Stimulated activated naive B cell treated with anti-CD40 and anti-IgM and Interleukin-4, amounts not matched to agents 10 μg/mL and 1 μg/mL and 100 μg/mL, for 72 hours (primary cell): ENCODE results near the gene MAST2.
A peak's percentile ranks its signal among the peaks of the same experiment; 100 is the strongest.
"Not testable (repeated sequence)": the region's sequence is repeated elsewhere in the genome, so short reads cannot be mapped to it uniquely, and the experiment has no call there.

Experiments
- ATAC-seq, 2 donors: fragments of 150-1000 bp; cut with Tn5 transposase; replicated peaks; 2 replicates each; pipeline ENCODE4 v1.10.0; 2021; ENCODE audit warnings: moderate library complexity in 1 of 2
- DNase-seq: peaks from one replicate; pipeline ENCODE4 v3.0.0; 2021
- H3K27ac Mint-ChIP-seq: one replicate; pipeline ENCODE4 v1.8.0; 2022; ENCODE audit warnings: mild to moderate bottlenecking, mixed read lengths
- H3K27me3 Mint-ChIP-seq, 2 donors: one replicate each; pipeline ENCODE4 v1.8.0; 2022; ENCODE audit warnings: mixed read lengths in 2 of 2
- H3K36me3 Mint-ChIP-seq, 2 donors: one replicate each; pipeline ENCODE4 v1.8.0; 2022; ENCODE audit warnings: mixed read lengths in 2 of 2, mild to moderate bottlenecking in 1 of 2
- H3K4me1 Mint-ChIP-seq, 2 donors: one replicate each; pipeline ENCODE4 v1.8.0; 2022; ENCODE audit warnings: mixed read lengths in 2 of 2, mild to moderate bottlenecking in 1 of 2
- H3K4me3 Mint-ChIP-seq, 2 donors: one replicate each; pipeline ENCODE4 v1.8.0; 2022; ENCODE audit warnings: mild to moderate bottlenecking in 2 of 2, mixed read lengths in 2 of 2, moderate library complexity in 1 of 2
- H3K9me3 Mint-ChIP-seq, 2 donors: one replicate each; pipeline ENCODE4 v1.8.0; 2022; ENCODE audit warnings: mixed read lengths in 2 of 2, mild to moderate bottlenecking in 1 of 2

MAST2 gene

GRCh38 chr1:46043458-46044017 lies 240.1 kb downstream of the MAST2 start:
- peak; percentile 98 for ATAC-seq

DNA sequence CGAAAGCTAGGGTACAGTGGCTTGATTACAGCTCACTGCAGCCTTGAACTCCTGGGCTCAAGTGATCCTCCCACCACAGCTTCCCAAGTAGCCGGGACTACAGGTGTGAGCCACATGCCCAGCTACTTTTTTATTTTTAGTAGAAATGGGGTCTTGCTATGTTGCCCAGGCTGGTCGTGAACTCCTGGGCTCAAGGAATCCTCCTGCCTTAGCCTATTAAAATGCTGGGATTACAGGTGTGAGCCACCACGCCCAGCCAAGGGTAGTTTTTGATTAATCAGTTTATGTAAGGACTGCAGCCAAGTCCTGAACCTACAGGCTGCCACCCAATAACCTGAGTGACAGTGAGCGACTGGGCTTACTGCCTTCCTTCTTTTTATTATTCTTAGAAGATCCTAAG lies 240.7 kb downstream of the MAST2 start:
- Mint-ChIP-seq H3K4me3 (no peak overlapping the region), H3K27me3 (peaks cover 0 to 8% of the 10 kb centered on the region in 2 donors)
- DNase-seq, result no peak

More at GRCh38 chr1:46043458-46044017, 240.1 kb downstream of the MAST2 start:
- Mint-ChIP-seq H3K9me3 (no peaks in the 10 kb centered on the region), H3K4me1 (peaks cover 35 to 40% of the 10 kb centered on the region in 2 donors), H3K27ac (peak overlapping the region; percentile 88), H3K4me3 (peak overlapping the region; percentile 64 to 70), H3K27me3 (peaks cover 0 to 6% of the 10 kb centered on the region in 2 donors), H3K36me3 (peaks cover 0 to 4% of the 10 kb centered on the region in 2 donors)
- DNase-seq, result peak; percentile 82

DNA sequence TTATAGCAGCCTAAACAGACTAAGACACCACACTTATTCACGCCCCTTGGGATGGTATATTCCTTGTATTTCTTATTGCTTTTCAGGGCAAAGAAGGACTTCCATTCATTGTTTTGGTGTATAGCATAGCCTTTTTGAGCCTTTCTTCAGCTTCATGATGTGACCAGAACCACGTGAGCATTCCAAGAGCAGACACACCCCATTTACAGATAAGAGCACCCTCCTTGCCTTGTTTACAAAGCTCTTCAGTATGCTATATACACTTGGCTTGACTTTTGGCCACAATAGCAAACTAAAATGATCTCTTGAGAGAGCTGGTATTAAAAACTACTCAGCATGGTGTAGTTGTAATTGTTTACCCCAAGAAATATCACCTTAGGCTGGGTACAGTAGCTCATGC lies 250.3 kb downstream of the MAST2 start:
- Mint-ChIP-seq H3K27me3 (peaks cover 0 to 5% of the 10 kb centered on the region in 2 donors), H3K4me3 (no peak overlapping the region), H3K9me3 (no peaks in the 10 kb centered on the region), H3K27ac (no peak overlapping the region), H3K4me1 (peaks cover 5 to 11% of the 10 kb centered on the region in 2 donors), H3K36me3 (peaks cover 2 to 12% of the 10 kb centered on the region in 2 donors)
- DNase-seq (no peak), ATAC-seq (no peak)

More for the DNA sequence above, 240.7 kb downstream of the MAST2 start:
- Mint-ChIP-seq H3K27ac (peak overlapping the region; percentile 10), H3K4me1 (peaks cover 35 to 40% of the 10 kb centered on the region in 2 donors), H3K36me3 (peaks cover under 1 to 4% of the 10 kb centered on the region in 2 donors), H3K9me3 (no peaks in the 10 kb centered on the region)
- ATAC-seq, result no peak

DNA sequence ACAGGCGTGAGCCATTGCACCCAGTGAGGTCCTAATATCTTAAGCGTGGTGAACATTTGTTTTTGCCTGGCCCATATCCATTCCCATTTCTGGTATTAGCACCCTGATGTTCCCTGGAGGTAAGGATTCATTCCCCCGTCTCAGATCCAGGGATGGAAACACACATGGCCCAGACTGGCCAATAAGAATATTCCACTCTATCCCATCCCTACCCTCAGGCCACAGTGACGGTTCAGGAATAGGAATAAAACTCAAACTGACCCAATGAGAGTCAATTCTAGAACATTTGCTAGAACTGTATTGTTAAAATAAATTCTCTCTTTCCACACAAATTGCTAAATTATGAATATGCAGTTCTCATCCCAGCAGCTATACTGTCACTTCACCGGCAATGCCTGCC lies 252.9 kb downstream of the MAST2 start:
- DNase-seq (no peak), ATAC-seq (no peak)
- Mint-ChIP-seq H3K4me3 (no peak overlapping the region), H3K36me3 (peaks cover 5 to 13% of the 10 kb centered on the region in 2 donors), H3K4me1 (peaks cover 5 to 11% of the 10 kb centered on the region in 2 donors), H3K9me3 (no peaks in the 10 kb centered on the region), H3K27ac (no peak overlapping the region), H3K27me3 (no peaks in the 10 kb centered on the region)

DNA sequence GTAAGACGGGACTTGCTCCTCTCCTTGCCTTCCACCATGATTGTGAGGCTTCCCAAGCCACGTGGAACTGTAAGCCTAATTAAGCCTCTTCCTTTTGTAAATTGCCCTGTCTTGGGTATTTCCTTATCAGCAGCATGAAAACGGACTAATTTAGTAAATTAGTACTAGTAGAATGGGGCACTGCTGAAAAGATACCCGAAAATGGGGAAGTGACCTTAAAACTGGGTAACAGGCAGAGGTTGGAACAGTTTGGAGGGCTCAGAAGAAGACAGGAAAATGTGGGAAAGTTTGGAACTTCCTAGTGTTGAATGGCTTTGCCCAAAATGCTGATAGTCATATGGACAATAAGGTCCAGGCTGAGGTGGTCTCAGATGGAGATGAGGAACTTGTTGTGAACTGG lies 253.8 kb downstream of the MAST2 start:
- not testable (repeated sequence) for H3K4me3 Mint-ChIP-seq, DNase-seq, H3K9me3 Mint-ChIP-seq, H3K27ac Mint-ChIP-seq, H3K27me3 Mint-ChIP-seq, ATAC-seq
- H3K4me1 Mint-ChIP-seq, result peaks cover 7 to 11% of the 10 kb centered on the region in 2 donors
- peaks cover 7 to 16% of the 10 kb centered on the region in 2 donors for H3K36me3 Mint-ChIP-seq

- DNase-seq (no peak), ATAC-seq (no peak)
- H3K4me1 Mint-ChIP-seq, result peaks cover 8 to 13% of the 10 kb centered on the region in 2 donors
These were observed 254.4 kb downstream of the MAST2 start for GRCh38 chr1:46057781-46058180.

DNA sequence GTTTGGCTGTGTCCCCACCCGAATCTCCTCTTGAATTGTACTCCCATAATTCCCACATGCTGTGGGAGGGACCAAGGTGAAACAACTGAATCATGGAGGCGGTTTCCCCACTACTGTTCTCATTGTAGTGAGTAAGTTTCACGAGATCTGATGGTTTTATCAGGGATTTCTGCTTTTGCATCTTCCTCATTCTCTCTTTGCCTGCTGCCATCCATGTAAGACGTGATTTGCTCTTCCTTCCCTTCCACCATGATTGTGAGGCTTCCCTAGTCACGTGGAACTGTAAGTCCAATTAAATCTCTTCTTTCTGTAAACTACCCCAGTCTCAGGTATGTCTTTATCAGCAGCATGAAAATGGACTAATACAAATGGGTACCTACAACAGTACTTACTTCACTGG lies 255.5 kb downstream of the MAST2 start:
- ATAC-seq (no peak), DNase-seq (no peak)
- peaks cover 10 to 18% of the 10 kb centered on the region in 2 donors for H3K4me1 Mint-ChIP-seq
- H3K27me3 Mint-ChIP-seq, result no peaks in the 10 kb centered on the region
- H3K27ac Mint-ChIP-seq, result no peak overlapping the region
- no peaks in the 10 kb centered on the region for H3K9me3 Mint-ChIP-seq
- H3K4me3 Mint-ChIP-seq, result no peak overlapping the region
- peaks cover 7 to 16% of the 10 kb centered on the region in 2 donors for H3K36me3 Mint-ChIP-seq

More at GRCh38 chr1:46057781-46058180, 254.4 kb downstream of the MAST2 start:
- H3K36me3 Mint-ChIP-seq, result peaks cover 7 to 16% of the 10 kb centered on the region in 2 donors
- H3K27ac Mint-ChIP-seq, result no peak overlapping the region
- H3K4me3 Mint-ChIP-seq, result no peak overlapping the region
- no peaks in the 10 kb centered on the region for H3K9me3 Mint-ChIP-seq
- no peaks in the 10 kb centered on the region for H3K27me3 Mint-ChIP-seq

DNA sequence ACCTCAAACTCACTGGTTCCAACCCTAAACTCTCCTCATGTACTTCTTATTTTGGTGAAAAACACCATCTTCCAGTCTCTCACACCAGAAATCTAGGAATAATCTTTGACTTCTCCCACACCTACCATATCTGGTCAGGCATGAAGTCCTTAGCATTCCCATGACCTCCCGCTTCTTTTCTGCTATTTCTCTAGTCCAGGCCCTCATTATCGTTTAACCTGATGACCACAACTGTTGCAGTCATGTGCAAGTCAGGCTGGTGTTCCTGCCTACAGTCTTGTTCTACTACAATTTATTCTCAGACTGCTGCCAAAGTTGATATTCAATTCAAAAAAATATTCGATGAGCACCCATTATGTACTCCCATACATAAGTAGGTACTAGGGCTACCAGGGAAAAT lies 257.7 kb downstream of the MAST2 start:
- Mint-ChIP-seq H3K9me3 (no peaks in the 10 kb centered on the region), H3K27ac (no peak overlapping the region), H3K27me3 (no peaks in the 10 kb centered on the region), H3K4me1 (peaks cover 14 to 29% of the 10 kb centered on the region in 2 donors), H3K4me3 (no peak overlapping the region), H3K36me3 (peaks cover 7 to 20% of the 10 kb centered on the region in 2 donors)
- ATAC-seq, result no peak
- DNase-seq, result no peak

DNA sequence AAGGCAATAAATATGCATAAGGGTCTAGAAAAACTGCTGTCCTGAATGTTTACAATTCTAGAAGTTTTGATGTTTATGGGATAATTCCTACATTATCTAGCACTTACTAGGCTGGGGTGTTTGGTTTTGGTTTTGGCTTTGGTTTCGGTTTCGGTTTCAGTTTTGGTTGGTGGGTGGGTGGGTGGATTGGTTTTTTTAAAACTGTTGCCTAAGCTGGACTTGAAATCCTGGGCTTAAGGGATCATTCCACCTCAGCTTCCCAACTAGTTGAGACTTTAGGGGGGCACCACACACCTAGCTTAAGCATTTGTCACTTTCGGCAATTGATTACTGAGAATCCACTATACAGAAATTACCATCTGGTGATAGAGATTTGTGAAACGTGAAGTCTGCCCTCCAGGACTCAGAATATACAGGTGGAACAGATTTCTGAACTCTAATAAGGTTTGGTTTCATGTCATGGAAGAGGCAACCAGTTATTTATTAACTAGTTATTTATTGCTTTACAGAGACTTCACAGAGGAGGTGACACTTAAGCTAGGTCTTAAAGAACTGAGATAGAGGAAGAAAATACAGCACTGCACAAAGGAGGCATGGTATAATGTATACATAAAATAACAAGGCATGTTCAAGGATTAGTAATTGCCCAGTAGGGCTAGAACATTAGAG lies 259.4 kb downstream of the MAST2 start:
- no peaks in the 10 kb centered on the region for H3K27me3 Mint-ChIP-seq
- H3K36me3 Mint-ChIP-seq, result peaks cover 5 to 14% of the 10 kb centered on the region in 2 donors
- no peak for ATAC-seq
- H3K9me3 Mint-ChIP-seq, result no peaks in the 10 kb centered on the region
- no peak for DNase-seq
- H3K4me1 Mint-ChIP-seq, result peaks cover 9 to 18% of the 10 kb centered on the region in 2 donors
- H3K4me3 Mint-ChIP-seq, result no peak overlapping the region
- peak overlapping the region; percentile 21 for H3K27ac Mint-ChIP-seq

DNA sequence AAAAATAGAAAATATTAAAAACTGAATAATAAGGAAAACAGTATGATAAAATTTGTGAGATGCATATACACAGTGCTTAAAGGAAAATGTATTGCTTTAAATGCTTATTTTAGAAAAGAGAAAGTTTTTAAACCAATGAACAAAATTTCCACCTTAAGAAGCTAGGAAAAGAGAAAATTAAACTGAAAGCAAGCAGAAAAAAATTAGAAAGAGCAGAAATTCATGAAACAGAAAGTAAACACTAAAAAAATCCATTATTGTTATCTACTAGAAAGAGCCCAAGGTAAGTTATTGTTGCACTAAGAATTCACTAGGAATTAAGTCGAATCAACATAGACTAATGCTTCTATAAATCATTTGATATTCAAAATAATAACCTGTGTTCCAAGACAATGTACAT lies 261.3 kb downstream of the MAST2 start:
- no peaks in the 10 kb centered on the region for H3K27me3 Mint-ChIP-seq
- H3K4me1 Mint-ChIP-seq, result peaks cover 9 to 18% of the 10 kb centered on the region in 2 donors
- no peak for DNase-seq
- no peak overlapping the region for H3K27ac Mint-ChIP-seq
- ATAC-seq, result no peak
- no peaks in the 10 kb centered on the region for H3K9me3 Mint-ChIP-seq
- no peak overlapping the region for H3K4me3 Mint-ChIP-seq
- H3K36me3 Mint-ChIP-seq, result peaks cover 2 to 14% of the 10 kb centered on the region in 2 donors

DNA sequence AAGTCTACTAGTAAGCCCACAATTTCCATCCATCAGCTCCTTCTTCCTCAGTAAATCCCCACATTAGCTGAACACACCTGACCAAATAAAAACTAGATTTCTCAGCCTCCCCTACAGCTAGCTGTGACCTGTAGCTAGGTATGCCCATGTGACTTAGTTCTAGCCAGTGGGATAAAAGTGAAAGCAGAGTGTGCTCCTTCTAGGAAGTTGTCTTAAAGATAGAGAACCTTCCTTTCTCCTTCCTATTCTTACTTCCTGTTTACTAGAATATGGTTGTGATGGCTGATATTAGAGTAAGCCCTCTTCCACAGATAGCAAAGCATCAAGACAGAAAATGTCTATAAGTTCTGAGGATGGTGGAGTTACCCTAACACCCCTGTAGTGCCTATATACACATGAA lies 262.0 kb downstream of the MAST2 start:
- Mint-ChIP-seq H3K36me3 (peaks cover 2 to 14% of the 10 kb centered on the region in 2 donors), H3K4me3 (no peak overlapping the region), H3K9me3 (no peaks in the 10 kb centered on the region), H3K4me1 (peaks cover 9 to 18% of the 10 kb centered on the region in 2 donors), H3K27me3 (no peaks in the 10 kb centered on the region), H3K27ac (no peak overlapping the region)
- DNase-seq (no peak), ATAC-seq (peak; percentile 57 to 66)

GRCh38 chr1:46067652-46068051 lies 264.2 kb downstream of the MAST2 start:
- H3K27me3 Mint-ChIP-seq, result no peaks in the 10 kb centered on the region
- peaks cover 8 to 17% of the 10 kb centered on the region in 2 donors for H3K4me1 Mint-ChIP-seq
- no peak overlapping the region for H3K4me3 Mint-ChIP-seq
- H3K27ac Mint-ChIP-seq, result no peak overlapping the region
- DNase-seq, result no peak
- H3K36me3 Mint-ChIP-seq, result peaks cover 0 to 4% of the 10 kb centered on the region in 2 donors
- no peaks in the 10 kb centered on the region for H3K9me3 Mint-ChIP-seq
- ATAC-seq, result peak; percentile 83

GRCh38 chr1:46068525-46068924 lies 265.1 kb downstream of the MAST2 start:
- no peak for DNase-seq
- Mint-ChIP-seq H3K4me1 (peaks cover 8 to 10% of the 10 kb centered on the region in 2 donors), H3K36me3 (peaks cover 0 to 4% of the 10 kb centered on the region in 2 donors), H3K9me3 (no peaks in the 10 kb centered on the region), H3K27me3 (no peaks in the 10 kb centered on the region), H3K27ac (no peak overlapping the region), H3K4me3 (no peak overlapping the region)
- no peak for ATAC-seq

DNA sequence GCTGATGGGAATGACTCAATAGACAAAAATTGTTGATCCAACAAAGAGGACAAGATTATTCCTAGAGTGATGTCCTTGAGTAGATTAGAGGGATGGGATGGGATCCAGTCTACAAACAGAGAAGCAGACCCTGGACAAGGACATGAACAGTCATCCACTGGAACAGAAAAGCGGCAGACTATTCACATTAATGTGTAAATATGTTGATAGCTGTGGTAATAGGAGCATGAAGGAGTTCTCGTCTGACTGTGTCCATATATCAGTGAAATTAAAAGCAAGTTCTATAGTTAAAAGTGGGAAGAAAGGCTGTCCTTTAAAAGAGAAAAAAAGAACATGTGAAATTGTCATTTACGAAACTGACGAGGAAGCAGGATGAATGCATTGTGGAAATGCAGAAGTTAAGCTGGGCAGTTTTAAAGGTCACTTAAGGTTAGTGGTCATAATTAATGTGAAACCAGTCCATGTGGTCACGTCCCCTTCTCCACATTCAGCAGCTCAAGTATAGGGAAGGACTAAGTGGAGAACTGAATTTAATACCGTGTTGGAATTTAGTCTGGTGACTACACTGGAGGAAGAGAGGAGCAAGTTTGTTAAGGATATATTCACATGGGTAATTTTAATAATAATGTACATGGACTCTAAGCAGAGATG lies 266.9 kb downstream of the MAST2 start:
- H3K36me3 Mint-ChIP-seq, result peaks cover 0 to 3% of the 10 kb centered on the region in 2 donors
- DNase-seq, result peak; percentile 8
- H3K4me1 Mint-ChIP-seq, result peaks cover 3 to 5% of the 10 kb centered on the region in 2 donors
- H3K27me3 Mint-ChIP-seq, result no peaks in the 10 kb centered on the region
- ATAC-seq, result peak; percentile 66 to 75
- H3K9me3 Mint-ChIP-seq, result no peaks in the 10 kb centered on the region
- H3K27ac Mint-ChIP-seq, result no peak overlapping the region
- H3K4me3 Mint-ChIP-seq, result no peak overlapping the region
